ENCODE measurements around the gene XPA. TPM values are rescaled to one million over a fixed set of nuclear protein-coding genes. Genes with fewer than 3 reads are reported as not detected.

The XPA gene
- total and polyA plus RNA-seq, 10 of the 15 experiments (the other 5 are each of a cell fraction or from before 2014, with no cell fraction given), result 6.2 to 19.9 (median 12.3) TPM

DNA sequence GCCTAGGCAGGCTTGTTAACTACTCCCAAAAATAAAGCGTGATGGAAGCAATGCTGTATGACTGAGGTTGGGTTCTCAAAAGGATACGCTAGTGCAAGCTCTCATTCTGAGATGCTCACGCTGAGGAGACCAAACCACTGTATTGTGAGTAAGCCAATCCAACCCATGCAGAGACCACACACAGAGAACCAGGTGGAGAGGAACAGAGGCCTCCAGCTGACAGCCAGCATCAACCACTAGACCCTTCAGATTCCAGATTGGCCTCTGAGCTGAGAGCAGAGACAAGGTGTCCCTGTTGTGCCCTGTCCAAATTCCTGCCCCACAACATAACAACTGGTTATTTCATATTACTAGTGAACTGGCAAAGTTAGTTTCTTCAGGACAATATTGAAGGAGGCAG is 68.5 kb downstream of the XPA start:
- H3K4me3 ChIP-seq, result no peak overlapping the region
- peaks cover 0 to 2% of the 10 kb centered on the region in 2 experiments; a peak in 1 of 4 replicates for H3K36me3 ChIP-seq (ENCODE audit: control insufficient read depth in 2 of 2, insufficient read depth in 2 of 2, low read length in 1 of 2)
- ChIA-PET SMC1A (ENCODE audit: uncharacterized antibody, unreplicated experiment) (interaction anchor here (0.6 to 2.5 kb wide), 7 partner anchors 11 to 215 kb away, joined by 3 to 14 read pairs (median 6); no protein-coding TSS in a partner anchor), POLR2A (interaction anchor here (0.8 to 1.2 kb wide), 2 partner anchors 10 to 101 kb away, joined by 3 to 5 read pairs; no protein-coding TSS in a partner anchor), RAD21 (ENCODE audit: unreplicated experiment) (interaction anchor here (1.5 to 2.1 kb wide), 3 partner anchors 10 to 13 kb away, joined by 4 to 11 read pairs (median 6); no protein-coding TSS in a partner anchor), CTCF (interaction anchor here (0.8 to 5.5 kb wide), 7 partner anchors 11 to 772 kb away, joined by 3 to 35 read pairs (median 6); no protein-coding TSS in a partner anchor)
- no peak overlapping the region for H3K4me2 ChIP-seq (ENCODE audit: control insufficient read depth, insufficient read depth)
- no peak for TF ChIP-seq FOXK2 (IDR thresholded peaks at IDR 0.05)
- TF ChIP-seq NR2C1 (IDR thresholded peaks at IDR 0.05), result no peak
- TF ChIP-seq HDAC6 (IDR thresholded peaks at IDR 0.05; ENCODE audit: unreplicated experiment), result no peak
- no peak for TF ChIP-seq RELA (IDR thresholded peaks at IDR 0.05; ENCODE audit: borderline replicate concordance, partially characterized antibody)
- no peak for TF ChIP-seq RAD51 (IDR thresholded peaks at IDR 0.05)
- TF ChIP-seq DPF2 (IDR thresholded peaks at IDR 0.05), result no peak
- TF ChIP-seq ELK1 (IDR thresholded peaks at IDR 0.05; ENCODE audit: low read depth, low read length), result no peak
- no peak for TF ChIP-seq ZZZ3 (IDR thresholded peaks at IDR 0.05; ENCODE audit: control insufficient read depth, insufficient read length, low read depth)
- TF ChIP-seq GATAD2B (conservative IDR thresholded peaks at IDR 0.05; ENCODE audit: low read depth), result no peak
- TF ChIP-seq FOXM1 (IDR thresholded peaks at IDR 0.05; ENCODE audit: low read depth, low read length), result no peak
- TF ChIP-seq MTA3 (IDR thresholded peaks at IDR 0.05; ENCODE audit: borderline replicate concordance, low read length), result no peak
- TF ChIP-seq, protein P1, sequence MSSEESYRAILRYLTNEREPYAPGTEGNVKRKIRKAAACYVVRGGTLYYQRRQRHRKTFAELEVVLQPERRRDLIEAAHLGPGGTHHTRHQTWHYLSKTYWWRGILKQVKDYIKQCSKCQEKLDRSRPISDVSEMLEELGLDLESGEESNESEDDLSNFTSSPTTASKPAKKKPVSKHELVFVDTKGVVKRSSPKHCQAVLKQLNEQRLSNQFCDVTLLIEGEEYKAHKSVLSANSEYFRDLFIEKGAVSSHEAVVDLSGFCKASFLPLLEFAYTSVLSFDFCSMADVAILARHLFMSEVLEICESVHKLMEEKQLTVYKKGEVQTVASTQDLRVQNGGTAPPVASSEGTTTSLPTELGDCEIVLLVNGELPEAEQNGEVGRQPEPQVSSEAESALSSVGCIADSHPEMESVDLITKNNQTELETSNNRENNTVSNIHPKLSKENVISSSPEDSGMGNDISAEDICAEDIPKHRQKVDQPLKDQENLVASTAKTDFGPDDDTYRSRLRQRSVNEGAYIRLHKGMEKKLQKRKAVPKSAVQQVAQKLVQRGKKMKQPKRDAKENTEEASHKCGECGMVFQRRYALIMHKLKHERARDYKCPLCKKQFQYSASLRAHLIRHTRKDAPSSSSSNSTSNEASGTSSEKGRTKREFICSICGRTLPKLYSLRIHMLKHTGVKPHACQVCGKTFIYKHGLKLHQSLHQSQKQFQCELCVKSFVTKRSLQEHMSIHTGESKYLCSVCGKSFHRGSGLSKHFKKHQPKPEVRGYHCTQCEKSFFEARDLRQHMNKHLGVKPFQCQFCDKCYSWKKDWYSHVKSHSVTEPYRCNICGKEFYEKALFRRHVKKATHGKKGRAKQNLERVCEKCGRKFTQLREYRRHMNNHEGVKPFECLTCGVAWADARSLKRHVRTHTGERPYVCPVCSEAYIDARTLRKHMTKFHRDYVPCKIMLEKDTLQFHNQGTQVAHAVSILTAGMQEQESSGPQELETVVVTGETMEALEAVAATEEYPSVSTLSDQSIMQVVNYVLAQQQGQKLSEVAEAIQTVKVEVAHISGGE (CRISPR knock-in tag; IDR thresholded peaks at IDR 0.05), result no peak
- no peak for TF ChIP-seq ZNF207 (IDR thresholded peaks at IDR 0.05; ENCODE audit: borderline replicate concordance)
- TF ChIP-seq ZNF217 (IDR thresholded peaks at IDR 0.05), result no peak
- no peak for TF ChIP-seq IKZF2 (IDR thresholded peaks at IDR 0.05)
- TF ChIP-seq NRF1 (conservative IDR thresholded peaks at IDR 0.05; ENCODE audit: low read depth, low read length), result no peak
- TF ChIP-seq CEBPB (IDR thresholded peaks at IDR 0.05; ENCODE audit: borderline replicate concordance in 1 of 2, low read depth in 2 of 2, low read length in 2 of 2), result no peak
- TF ChIP-seq, protein P2, sequence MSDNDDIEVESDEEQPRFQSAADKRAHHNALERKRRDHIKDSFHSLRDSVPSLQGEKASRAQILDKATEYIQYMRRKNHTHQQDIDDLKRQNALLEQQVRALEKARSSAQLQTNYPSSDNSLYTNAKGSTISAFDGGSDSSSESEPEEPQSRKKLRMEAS (IDR thresholded peaks at IDR 0.05; ENCODE audit: low read depth, low read length), result no peak
- in situ Hi-C loops (cut with MboI), result loop anchor here (25.0 kb wide), 1 partner anchor 1216 kb away; the partner anchor contains the start of gene ZNF367
- no peak overlapping the region for H2AFZ ChIP-seq (ENCODE audit: control insufficient read depth, low read depth, low read length)
- H3K9ac ChIP-seq (ENCODE audit: control insufficient read depth, insufficient read depth, low read length), result no peak overlapping the region
- intact Hi-C loops (cut with micrococcal nuclease; ENCODE audit: unreplicated experiment), result no loop called here
- no peaks in the 10 kb centered on the region for H3K27me3 ChIP-seq (replicated peaks in 1 of 2; ENCODE audit: control insufficient read depth in 2 of 2, insufficient read depth in 2 of 2, low read length in 1 of 2)
- no peak overlapping the region for H3K27ac ChIP-seq (ENCODE audit: control insufficient read depth, insufficient read depth)
- ATAC-seq, result no peak
- DNase-seq (ENCODE audit: low read depth, low spot score), result no peak
- no TSS peak for BruUV-seq (replicated peaks)
- no peaks in the 10 kb centered on the region for H3K9me3 ChIP-seq (replicated peaks; ENCODE audit: control insufficient read depth, insufficient read depth, low read length)
- no peaks in the 10 kb centered on the region for H4K20me1 ChIP-seq (ENCODE audit: control insufficient read depth, insufficient read depth)
- H3K4me1 ChIP-seq (ENCODE audit: control insufficient read depth, insufficient read depth, low read length), result peaks cover 5% of the 10 kb centered on the region
- H3K79me2 ChIP-seq (ENCODE audit: control insufficient read depth, insufficient read depth, low read length), result peaks cover 33% of the 10 kb centered on the region
- no peak for FAIRE-seq
- WGBS (ENCODE audit: insufficient coverage, insufficient replicate concordance, low lambda C conversion rate, missing lambda C conversion rate), result 95% methylated on average over 3 of the region's 3 CpGs

Data from GM12878 (cell line).